Measurements from ENCODE around the gene LRRK2.

DNA sequence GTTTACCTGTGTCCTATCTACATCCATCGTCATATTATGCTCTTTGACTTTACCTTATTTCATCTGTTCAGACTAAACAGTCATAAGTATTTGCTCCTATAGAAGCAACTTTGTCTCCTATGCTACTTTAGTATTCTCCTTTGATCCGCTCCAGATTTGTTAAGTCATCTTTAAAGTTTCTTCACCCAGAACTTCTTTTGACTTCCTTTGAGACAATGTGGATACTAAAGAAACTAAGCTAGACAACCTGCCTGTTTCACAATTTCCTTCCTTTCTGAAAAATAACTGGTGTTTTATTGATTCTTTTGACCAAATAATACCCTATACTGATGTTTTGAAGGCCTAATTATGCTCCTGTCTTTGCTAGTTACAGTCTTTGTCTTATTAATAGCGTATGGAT, 30.0 kb upstream of the LRRK2 start:
- TF ChIP-seq, protein P1, sequence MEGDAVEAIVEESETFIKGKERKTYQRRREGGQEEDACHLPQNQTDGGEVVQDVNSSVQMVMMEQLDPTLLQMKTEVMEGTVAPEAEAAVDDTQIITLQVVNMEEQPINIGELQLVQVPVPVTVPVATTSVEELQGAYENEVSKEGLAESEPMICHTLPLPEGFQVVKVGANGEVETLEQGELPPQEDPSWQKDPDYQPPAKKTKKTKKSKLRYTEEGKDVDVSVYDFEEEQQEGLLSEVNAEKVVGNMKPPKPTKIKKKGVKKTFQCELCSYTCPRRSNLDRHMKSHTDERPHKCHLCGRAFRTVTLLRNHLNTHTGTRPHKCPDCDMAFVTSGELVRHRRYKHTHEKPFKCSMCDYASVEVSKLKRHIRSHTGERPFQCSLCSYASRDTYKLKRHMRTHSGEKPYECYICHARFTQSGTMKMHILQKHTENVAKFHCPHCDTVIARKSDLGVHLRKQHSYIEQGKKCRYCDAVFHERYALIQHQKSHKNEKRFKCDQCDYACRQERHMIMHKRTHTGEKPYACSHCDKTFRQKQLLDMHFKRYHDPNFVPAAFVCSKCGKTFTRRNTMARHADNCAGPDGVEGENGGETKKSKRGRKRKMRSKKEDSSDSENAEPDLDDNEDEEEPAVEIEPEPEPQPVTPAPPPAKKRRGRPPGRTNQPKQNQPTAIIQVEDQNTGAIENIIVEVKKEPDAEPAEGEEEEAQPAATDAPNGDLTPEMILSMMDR (IDR thresholded peaks at IDR 0.05; ENCODE audit: low read depth, low read length): no peak
- no peak for TF ChIP-seq EZH2phosphoT487 (IDR thresholded peaks at IDR 0.05; ENCODE audit: low read depth)
